NCI-H1436 treated with DMSO at 0.1 percent for 48 hours (cell line): ENCODE data around the gene RAB8A.
"Not testable (repeated sequence)": the region's sequence is repeated elsewhere in the genome, so short reads cannot be mapped to it uniquely, and the experiment has no call there.

Experiments
- DNase-seq: peaks from one replicate; lab custom pipeline; 2025; lab: John Stamatoyannopoulos, UW

The RAB8A gene

DNA sequence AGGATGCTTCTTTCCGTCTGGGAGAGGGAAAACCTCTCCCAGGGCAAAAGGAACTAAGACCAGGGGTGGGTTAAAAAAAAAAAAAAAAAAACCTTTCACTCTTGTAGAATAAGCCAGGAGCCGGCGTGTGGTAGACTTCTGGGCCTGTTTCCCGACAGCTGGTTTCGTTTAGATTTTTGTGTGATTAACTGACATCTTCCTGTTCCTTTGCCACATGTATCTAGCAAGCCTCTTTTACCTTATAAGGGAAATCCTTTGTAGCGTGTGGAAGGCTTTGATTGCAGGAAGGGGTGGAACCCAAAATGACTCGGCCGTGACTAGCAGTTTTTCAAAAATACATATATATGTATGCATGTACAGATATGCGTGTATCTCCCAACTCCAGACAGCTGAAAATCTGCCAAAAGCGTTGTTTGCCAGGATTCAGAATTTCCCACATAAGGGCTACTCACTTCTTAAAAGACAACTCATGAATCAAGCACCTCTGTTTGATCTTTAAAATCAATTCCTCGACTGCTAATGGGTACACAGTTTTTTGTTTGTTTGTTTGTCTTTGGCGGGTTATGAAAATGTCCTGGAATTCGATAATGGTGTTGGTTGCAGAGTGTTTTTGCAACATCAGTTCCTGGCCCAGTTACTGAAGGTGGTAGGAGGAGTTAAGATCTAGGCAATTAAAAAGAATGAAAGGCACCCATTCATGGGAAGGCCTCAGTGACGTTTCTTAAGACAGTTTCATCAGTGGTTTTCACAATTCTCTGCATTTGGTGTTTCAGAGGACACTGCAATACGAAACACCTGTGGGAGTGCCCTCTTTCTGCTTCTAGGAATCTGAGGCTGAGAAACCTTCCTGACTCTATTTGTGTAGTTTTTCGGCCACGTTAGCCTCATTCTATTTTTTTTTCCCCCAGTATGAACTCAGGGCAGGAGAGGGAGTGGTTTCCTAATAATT lies 32.7 kb upstream of the RAB8A start:
- no peak for DNase-seq

DNA sequence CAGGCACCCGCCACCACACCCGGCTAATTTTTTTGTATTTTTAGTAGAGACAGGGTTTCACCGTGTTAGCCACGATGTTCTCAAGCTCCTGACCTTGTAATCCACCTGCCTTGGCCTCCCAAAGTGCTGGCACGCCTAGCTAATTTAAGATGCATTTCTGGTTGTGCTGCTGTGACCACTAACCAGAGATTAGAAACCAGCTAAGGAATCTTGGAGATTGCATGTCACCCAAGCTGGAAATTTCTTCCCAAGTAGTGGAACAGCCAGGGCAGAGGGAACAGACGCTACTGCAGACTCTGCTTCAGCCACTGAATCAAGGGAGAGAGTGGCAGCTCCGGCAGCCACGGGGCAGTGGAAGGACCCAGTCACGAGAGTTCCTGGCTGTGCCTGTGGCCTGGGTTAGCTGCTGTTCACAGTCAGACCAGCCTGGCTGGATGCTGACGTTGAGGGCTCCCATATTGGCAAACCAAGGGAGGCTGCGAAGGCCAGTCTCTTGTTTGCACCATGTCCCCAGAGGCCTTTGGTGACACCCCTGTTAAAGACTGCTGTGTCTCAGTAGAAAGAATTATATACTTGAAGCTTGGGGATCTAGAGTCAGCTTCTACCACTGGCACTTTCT lies 27.5 kb upstream of the RAB8A start:
- DNase-seq, result no peak

DNA sequence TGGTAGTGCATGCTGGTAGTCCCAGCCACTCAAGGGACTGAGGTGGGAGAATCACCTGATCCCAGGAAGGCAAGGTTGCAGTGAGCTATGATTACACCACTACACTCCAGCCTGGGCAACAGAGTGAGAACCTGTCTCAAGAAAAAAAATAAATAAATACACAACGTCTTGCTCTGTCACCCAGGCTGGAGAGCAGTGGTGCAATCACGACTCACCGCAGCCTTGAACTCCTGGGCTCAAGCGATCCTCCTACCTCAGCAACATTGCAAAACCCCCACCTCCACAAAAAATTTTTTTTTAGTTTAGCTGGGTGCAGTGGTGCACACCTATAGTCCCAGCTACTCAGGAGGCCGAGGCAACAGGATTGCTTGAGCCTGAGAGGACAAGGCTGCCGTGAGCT lies 26.6 kb upstream of the RAB8A start:
- no peak for DNase-seq

DNA sequence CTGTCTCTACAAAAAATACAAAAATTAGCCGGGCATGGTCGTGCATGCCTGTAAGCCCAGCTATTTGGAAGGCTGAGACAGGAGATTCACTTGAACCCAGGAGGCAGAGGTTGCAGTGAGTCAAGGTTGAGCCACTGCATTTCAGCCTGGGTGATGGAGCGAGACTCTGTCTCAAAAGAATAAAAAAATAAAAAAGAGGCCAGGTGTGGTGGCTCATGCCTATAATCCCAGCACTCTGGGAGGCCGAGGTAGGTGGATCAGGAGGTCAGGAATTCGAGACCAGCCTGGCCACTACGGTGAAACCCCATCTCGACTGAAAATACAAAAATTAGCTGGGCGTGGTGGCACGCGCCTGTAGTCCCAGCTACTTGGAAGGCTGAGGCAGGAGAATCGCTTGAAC lies 24.3 kb upstream of the RAB8A start:
- not testable (repeated sequence) for DNase-seq

DNA sequence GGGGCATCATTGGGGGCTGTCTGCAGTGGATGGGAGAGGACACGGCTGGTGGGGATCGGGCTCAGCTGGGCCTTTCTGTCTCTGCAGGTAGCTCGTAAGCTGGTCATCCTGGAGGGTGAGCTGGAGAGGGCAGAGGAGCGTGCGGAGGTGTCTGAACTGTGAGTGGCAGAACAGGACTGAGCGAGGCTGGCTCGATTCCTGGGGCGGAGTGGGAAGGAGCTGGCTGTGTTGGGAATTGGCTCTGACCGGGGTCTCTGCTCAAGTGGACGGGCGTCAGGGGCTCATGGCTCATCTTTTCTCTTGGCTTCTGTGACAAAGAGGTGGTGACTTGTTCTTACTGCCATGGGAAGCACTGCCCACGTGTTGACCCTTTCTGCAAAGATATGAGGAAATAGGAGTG lies 23.7 kb upstream of the RAB8A start:
- DNase-seq, result no peak

DNA sequence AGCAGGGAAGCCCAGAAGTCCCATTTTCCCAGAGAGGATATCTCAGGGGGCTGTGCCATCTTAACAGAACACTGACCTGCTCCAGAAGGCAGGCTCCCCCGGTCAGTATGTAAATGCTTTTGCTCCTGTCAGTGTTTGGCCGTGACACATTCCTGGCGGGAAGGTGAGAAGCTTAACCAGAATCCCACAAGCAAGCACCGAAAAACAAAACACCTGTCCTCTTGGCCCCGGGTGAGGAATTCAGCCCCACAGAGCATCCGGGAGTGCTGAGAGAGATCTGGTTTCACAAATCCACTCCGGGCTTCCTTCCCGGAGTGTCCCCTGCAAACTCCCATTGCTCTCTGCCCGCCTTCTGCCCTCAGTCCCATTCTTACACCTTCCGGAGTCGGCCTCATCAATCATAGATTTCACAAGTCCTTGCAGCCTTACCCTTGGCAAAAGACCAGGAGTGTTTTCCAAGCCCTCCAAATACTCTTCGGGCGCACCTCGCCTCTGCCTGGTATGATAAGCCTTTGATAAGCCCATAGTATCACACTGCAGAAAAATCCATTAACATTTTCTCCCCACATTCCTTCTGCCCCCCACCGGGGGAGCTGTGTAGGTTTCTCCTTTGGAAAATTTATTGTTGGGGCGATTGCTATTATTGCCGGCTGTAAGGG lies 23.2 kb upstream of the RAB8A start:
- no peak for DNase-seq

DNA sequence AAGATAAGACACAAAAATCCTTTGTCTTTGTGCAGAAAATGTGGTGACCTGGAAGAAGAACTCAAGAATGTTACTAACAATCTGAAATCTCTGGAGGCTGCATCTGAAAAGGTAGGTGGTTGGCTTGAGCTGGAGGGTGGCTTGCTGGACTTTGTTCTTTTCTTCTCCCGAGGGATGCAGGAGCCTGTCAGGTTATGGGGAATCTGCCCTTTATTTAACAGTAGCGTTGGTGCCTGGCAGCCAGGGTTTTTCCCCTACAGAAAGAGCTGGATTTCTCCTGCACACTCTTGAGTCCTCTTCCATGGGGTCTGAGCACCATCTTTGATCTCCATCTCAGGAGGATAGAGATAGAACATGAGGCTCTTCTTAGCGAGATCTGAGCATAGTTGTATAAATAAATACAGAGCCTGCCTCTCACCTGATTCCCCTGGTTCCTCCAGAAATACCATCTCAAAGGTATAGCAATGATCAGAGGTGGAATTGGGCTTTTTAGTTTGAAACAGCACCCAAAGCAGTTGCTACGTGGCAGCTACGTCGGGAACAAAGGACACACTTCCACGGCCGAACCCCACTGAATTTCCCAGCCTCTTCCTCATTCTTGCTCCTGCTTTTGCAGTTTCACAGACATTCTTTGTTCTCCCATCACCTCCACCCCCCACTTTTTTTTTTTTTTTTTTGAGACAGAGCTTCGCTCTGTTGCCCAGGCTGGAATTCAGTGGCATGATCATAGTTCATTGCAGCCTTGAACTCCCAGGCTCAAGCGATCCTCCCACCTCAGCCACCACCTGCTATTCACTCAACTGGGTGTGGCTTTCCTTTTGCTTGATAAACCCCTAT lies 22.5 kb upstream of the RAB8A start:
- no peak for DNase-seq

DNA sequence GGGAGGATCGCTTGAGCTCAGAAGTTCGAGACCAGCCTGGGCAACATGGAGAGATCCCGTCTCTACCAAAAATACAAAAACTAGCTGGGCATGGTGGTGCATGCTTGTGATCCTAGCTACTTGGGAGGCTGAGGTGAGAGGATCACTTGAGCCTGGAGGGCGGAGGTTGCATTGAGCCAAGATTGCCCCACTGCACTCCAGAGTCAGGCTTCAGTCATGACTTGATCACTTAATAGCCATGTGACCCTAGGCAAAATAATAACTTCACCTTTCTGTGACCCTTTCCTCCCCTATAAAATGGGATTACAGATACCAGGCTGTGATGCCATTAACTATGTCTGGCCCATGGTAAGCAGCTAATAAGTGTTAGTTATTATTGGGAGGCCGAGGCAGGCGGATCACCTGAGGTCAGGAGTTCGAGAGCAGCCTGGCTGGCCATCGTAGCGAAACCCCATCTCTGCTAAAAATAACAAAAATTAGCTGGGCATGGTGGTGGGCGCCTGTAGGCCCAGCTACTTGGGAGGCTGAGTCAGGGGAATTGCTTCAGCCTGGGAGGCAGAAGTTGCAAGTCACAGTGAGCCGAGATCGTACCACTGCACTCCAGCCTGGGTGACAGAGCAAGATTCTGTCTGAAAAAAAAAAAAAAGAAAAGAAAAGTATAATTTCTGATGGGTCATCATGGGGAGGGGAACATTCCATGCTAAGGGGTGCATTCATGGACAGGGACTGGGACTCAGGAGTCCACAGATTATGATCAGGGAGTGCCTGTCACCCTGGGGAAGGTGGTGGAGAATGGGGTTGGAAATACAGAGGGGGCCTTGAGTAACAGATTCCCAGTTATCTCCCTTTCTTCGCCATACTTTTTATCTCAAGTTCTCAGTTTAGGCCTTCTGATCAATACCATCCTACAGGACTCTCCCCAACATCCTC lies 19.9 kb upstream of the RAB8A start:
- no peak for DNase-seq

DNA sequence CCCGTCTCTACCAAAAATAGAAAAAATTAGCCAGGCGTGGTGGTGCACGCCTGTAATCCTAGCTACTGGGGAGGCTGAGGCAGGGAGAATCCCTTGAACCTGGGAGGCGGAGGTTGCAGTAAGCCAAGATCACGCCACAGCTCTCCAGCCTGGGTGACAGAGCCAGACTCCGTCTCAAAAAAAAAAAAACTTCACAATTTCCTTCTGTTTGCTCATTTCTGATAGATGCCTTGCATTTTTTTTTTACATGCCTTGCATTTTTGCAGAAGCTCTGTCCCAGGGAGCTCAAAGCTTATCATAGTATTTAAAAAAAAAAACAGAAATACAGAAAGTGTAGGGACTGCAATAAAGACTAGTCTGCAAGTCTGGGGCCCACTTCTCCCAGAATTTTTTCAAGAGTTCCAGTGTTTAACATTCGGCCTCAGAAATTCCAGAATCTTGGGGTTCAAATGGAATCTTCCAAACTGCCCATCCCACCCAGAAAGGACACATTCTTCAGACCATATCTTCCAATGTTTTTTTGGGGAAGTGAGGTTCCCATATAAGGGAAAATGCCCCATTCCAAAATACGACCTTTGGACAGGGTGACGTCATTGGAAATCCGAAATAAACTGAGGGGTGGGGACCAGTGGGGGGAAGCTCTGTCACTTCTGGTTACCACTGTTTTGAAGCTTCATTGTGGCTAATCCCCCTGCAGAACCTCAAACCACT lies 17.2 kb upstream of the RAB8A start:
- DNase-seq, result no peak

DNA sequence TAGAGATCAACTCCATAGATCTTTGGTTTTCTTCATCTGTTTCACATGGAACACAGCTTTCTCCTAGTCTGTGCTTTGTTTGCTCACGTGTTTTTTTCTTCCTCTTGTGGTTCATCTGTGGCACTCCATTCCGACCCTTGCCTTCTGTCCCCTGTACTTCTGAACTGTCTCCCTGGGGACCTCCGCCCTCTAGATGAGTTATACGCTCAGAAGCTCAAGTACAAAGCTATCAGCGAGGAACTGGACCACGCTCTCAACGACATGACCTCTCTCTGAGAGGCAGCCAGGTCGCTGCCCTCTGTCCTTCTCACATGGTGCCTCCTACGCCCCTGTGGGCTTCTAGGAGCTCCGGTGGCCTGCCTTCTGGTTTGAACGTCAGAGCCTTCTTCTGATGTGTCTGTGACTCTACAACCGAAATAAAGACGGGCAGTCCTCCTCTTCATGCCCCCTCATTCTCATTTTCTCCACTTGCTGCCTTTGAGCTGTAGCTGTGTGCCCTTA lies 16.6 kb upstream of the RAB8A start:
- no peak for DNase-seq

DNA sequence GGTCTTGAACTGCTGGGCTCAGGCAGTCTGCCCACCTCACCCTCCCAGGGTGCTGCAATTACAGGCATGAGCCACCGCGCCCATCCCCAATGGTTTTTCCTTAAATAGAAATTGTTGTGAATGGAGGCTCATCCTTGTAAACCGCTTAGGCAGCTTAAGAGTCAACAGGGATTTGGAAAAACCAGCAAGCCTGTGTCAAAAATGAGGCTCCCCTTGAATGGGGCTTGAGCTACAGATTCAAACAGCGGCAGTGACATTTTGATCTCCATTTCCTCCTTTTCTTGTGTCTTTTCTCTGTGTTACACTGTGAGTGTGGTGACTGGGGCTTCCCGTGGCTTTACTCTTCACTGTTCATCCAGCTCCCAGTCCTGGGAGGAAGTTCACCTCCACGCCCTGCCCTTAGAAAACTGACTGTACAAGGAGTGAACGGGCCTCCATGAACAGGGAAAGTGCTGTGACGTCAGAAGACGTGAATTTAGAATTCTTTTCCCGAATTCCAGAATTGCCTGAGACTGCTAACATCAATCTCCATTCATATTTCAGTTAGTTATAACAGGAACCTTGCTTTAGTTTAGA lies 15.3 kb upstream of the RAB8A start:
- DNase-seq, result no peak

DNA sequence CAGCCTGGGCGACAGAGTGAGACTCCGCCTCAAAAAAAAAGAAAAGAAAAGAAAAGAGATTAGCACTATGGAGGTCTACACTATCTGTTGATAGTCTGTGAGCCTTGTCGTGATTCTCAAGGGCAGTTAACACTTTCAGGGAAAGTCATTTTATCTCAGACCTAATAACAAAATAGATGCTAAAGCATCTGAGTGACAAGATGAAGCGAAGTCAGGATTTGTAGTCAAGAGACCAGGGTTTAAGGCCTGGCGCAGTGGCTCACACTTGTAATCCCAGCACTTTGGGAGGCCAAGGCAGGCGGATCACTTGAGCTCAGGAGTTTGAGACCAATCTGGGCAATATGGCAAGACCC lies 13.3 kb upstream of the RAB8A start:
- DNase-seq, result no peak

DNA sequence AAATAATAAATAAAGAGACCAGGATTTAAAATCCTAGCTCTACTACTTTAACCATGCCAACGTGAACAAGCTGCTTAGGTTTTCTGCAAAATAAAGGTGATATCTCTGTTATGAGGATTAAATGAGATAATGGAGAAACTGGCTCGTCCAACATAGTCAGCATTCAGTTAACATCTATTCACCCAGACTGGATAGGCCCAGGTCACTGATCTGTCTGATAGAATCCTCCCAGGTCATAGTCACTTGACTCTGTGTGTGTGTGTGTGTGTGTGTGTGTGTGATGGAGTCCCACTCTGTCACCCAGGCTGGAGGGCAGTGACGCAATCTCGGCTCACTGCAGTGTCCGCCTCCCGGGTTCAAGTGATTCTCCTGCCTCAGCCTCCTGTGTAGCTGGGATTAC lies 12.9 kb upstream of the RAB8A start:
- DNase-seq, result no peak

DNA sequence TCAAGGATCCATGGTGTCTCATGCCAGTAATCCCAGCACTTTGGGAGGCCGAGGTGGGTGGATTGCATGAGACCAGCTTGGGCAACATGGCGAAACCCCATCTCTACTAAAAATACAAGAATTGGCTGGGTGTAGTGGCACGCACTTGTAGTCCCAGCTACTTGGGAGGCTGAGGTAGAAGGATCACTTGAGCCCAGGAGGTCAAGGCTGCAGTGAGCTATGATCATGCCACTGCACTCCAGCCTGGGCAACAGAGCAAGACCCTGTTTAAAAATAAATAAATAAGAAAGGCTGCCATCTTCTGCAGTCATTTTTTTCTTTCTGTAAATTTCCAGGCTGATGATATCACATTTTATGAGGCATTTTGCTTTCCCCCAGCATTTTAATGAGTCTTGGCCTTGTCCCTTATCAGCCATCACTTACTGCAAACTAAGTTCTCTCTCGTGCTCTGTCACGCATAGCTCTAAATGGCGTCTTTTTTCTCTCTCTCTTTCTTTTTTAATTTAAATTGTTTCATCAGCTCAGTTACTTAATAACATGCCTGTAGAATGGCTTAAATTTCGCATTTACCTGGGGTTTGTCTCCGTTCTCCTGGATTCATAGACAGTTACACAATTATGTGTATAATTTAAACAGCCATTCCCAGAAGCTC lies 12.2 kb upstream of the RAB8A start:
- DNase-seq, result not testable (repeated sequence)

DNA sequence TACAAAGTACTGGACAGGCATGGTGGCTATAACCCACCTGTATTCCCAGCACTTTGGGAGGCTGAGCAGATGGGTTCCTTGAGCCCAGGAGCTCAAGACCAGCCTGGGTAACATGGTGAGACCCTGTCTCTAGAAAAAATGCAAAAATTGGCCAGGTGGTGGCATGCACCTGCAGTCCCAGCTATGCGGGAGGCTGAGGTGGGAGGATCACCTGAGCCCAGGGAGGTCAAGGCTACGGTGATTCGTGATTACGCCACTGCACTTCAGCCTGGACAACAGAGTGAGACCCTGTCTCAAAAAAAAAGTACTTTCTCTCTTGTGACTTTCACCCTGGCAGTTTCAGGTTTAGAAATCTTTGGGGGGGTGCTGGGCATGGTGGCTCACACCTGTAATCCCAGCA lies 11.2 kb upstream of the RAB8A start:
- no peak for DNase-seq

DNA sequence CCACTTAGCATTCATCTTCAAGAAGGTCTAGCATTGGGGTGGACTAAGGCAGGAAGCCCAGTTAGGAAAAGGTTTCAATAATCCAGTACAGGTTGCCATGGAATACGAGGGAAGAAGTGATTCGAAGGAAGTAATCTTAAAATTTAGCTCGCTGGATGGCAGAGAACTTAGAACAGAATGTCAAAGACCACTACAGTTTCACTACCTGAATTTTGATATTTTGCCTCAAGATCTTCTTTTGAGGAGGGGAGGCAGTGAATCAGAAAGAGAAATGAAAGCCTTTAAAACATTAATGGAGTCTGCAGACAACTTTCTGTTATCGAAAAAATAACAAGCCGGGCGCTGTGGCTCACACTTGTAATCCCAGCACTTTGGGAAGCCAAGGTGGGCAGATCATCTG lies 7.0 kb upstream of the RAB8A start:
- no peak for DNase-seq

DNA sequence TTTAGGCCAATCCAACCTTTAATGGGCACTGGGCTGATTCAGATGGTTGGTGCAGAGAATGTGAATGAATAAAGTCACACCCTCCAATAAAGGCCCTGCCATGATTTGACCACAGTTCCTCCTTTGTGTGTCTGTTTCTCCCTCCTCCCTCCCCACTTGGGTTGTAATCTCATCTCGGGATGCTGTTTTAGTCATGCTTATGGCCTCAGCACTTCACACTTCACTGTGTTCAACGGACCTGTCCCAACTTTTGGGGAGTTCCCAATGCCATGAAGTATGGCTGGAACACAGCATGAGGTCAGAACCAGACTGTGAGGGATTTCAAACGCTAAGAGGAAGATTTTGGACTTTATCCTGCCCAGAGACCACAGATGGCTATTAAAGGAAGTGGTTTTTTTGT lies 5.6 kb upstream of the RAB8A start:
- DNase-seq, result no peak

DNA sequence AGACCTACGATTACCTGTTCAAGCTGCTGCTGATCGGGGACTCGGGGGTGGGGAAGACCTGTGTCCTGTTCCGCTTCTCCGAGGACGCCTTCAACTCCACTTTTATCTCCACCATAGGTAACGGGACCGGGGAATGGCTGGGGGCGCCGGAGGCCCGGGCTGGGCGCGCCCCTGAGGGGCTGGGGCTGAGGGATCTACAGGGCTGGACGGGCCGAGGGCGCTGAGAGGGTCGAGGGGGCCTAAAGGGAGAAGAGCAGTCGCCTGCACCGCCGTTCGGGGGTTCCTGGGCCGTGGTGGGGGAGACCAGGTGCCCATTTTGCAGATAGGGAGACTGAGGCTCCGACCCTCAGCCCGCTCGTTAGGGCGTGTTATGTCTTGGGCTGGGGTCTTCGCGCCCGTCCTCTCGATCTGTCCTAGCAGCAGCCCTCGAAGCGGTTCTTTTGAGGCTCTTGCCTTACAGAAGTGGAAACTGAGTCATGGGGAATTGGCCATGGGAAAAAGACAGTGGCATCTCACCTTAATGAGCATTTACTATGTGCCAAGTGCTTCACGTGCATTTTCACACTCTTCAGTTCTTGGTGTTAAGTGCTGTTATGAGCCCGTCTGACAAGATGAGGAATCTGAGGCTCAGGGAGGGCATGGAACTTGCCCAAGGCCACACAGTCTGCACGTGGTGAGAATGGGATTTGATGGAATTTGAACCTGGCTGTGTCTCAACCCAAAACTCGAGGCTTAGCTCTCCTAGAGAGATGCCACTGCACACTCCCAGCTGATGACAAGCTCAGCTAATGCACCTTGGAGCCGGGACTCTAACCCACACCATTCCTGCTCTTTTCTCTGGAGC lies 442 bp downstream of the RAB8A start:
- DNase-seq, result no peak
